Liver (tissue), 9 donors: ENCODE data around the gene OTUB1. TPM values are rescaled to one million over a fixed set of nuclear protein-coding genes. Genes with fewer than 3 reads are reported as not detected.

Experiments
- DNase-seq: peaks from one replicate; pipeline ENCODE4 v3.0.0-alpha.2; 2017; ENCODE audit warnings: low spot score
- H3K27ac ChIP-seq, 2 donors: one replicate each; pipeline ENCODE4 v1.7.0; 2013; ENCODE audit warnings: inconsistent platforms in 2 of 2, low read length in 2 of 2, control low read depth in 1 of 2, low read depth in 1 of 2, mild to moderate bottlenecking in 1 of 2
- H3K27me3 ChIP-seq, 4 donors: one replicate each; pipeline versions ENCODE4 v1.6.1 to v1.7.0; 2013; ENCODE audit warnings: low read length in 3 of 4, inconsistent platforms in 1 of 4, mild to moderate bottlenecking in 1 of 4, moderate library complexity in 1 of 4; ENCODE audit not compliant: control insufficient read depth in 4 of 4, insufficient read depth in 4 of 4
- H3K36me3 ChIP-seq, 4 donors: one replicate each; pipeline versions ENCODE4 v1.6.1 to v1.7.0; 2013; ENCODE audit warnings: low read length in 3 of 4, mild to moderate bottlenecking in 3 of 4, low read depth in 1 of 4, moderate library complexity in 1 of 4; ENCODE audit not compliant: control insufficient read depth in 4 of 4, insufficient read depth in 3 of 4
- H3K4me1 ChIP-seq, 4 donors: one replicate each; pipeline versions ENCODE4 v1.6.1 to v1.7.0; 2013; ENCODE audit warnings: low read length in 3 of 4, mild to moderate bottlenecking in 3 of 4, moderate library complexity in 1 of 4; ENCODE audit not compliant: control insufficient read depth in 4 of 4, insufficient read depth in 4 of 4
- H3K4me3 ChIP-seq, 3 donors: one replicate each; pipeline versions ENCODE4 v1.6.1 to v1.7.0; 2013; ENCODE audit warnings: low read length in 3 of 3, control low read depth in 1 of 3, low read depth in 1 of 3, mild to moderate bottlenecking in 1 of 3
- H3K9ac ChIP-seq, 2 donors: one replicate each; pipeline ENCODE4 v1.7.0; 2013; ENCODE audit warnings: low read length in 2 of 2, mild to moderate bottlenecking in 2 of 2, moderate library complexity in 2 of 2, control low read depth in 1 of 2, low read depth in 1 of 2
- H3K9me3 ChIP-seq, 4 donors: one replicate each; pipeline versions ENCODE4 v1.6.1 to v1.7.0; 2013; ENCODE audit warnings: low read length in 3 of 4; ENCODE audit not compliant: control insufficient read depth in 4 of 4
- ATF3 ChIP-seq: IDR thresholded peaks from 2 replicates; pipeline ENCODE4 v1.6.1; 2016; ENCODE audit warnings: antibody characterized with exemption
- CTCF ChIP-seq: fragments of 150-350 bp; IDR thresholded peaks from 2 replicates; pipeline ENCODE4 v1.5.1; 2017; ENCODE audit warnings: improper control_type of control experiment, low read depth, low read length; ENCODE audit not compliant: missing input control
- EGR1 ChIP-seq, 2 donors: IDR thresholded peaks; 2 replicates each; pipeline ENCODE4 v1.6.1; 2016 to 2018; ENCODE audit warnings: antibody characterized with exemption in 2 of 2, low read depth in 2 of 2
- FOXA1 ChIP-seq: IDR thresholded peaks from 2 replicates; pipeline ENCODE4 v1.6.1; 2016; ENCODE audit warnings: antibody characterized with exemption
- FOXA2 ChIP-seq: IDR thresholded peaks from 2 replicates; pipeline ENCODE4 v1.6.1; 2016; ENCODE audit warnings: antibody characterized with exemption
- JUND ChIP-seq, 2 donors: IDR thresholded peaks; 2 replicates each; pipeline ENCODE4 v1.6.1; 2016; ENCODE audit warnings: antibody characterized with exemption in 2 of 2
- MAX ChIP-seq: IDR thresholded peaks from 2 replicates; pipeline ENCODE4 v1.6.1; 2016; ENCODE audit warnings: antibody characterized with exemption
- REST ChIP-seq: IDR thresholded peaks from 2 replicates; pipeline ENCODE4 v1.6.1; 2016; ENCODE audit warnings: antibody characterized with exemption, mild to moderate bottlenecking
- RXRA ChIP-seq, 2 donors: IDR thresholded peaks; 2 replicates each; pipeline ENCODE4 v1.6.1; 2017 to 2018; ENCODE audit warnings: antibody characterized with exemption in 2 of 2, mild to moderate bottlenecking in 1 of 2
- TAF1 ChIP-seq: conservative IDR thresholded peaks from 2 replicates; pipeline ENCODE4 v1.6.1; 2016; ENCODE audit warnings: antibody characterized with exemption, mild to moderate bottlenecking
- YY1 ChIP-seq: IDR thresholded peaks from 2 replicates; pipeline ENCODE4 v1.6.1; 2016; ENCODE audit warnings: antibody characterized with exemption, mild to moderate bottlenecking
- WGBS: extraction: QIAGEN DNeasy Blood & Tissue Kit; methylation state at CpG from one replicate; pipeline ENCODE4 v1.1.7; 2013; 5-methylcytosine and 5-hydroxymethylcytosine counted together
- polyA plus RNA-seq, 2 donors: library from polyadenylated mRNA; stranded (reverse) in 1 of 2; unstranded in 1 of 2; fragments of 200-250 nt in 1 of 2; fragments of >200 nt in 1 of 2; fragmentation: Nextera tagmentation in 1 of 2; extraction: Ambion mirVana in 1 of 2; gene quantifications; one replicate each; pipeline versions ENCODE4 v1.2.1 to v1.2.3, GENCODE V29; 2013 to 2015
- total RNA-seq, 2 donors: library from RNA; depleted of rRNA; stranded (reverse); fragments of >200 nt; gene quantifications; one replicate each; pipeline ENCODE4 v1.2.3, GENCODE V29; 2014
- donor health status: healthy.
- donor health status: healthy.
- donor health status: healthy.
- donor health status: healthy.
- donor health status: healthy.

The OTUB1 gene
- total and polyA plus RNA-seq, 4 donors: 18.8 to 44.6 (median 28.5) TPM

- Histone ChIP-seq H3K9ac (no peak overlapping the region), H3K4me1 (no peaks in the 10 kb centered on the region), H3K4me3 (no peak overlapping the region), H3K27me3 (no peaks in the 10 kb centered on the region), H3K9me3 (no peaks in the 10 kb centered on the region), H3K27ac (no peak overlapping the region), H3K36me3 (no peaks in the 10 kb centered on the region)
- DNase-seq: no peak
- TF ChIP-seq TAF1: no peak
- no peak for TF ChIP-seq YY1
- TF ChIP-seq CTCF: no peak
- no peak for TF ChIP-seq MAX
- no peak for TF ChIP-seq FOXA2
- 90% methylated on average over 22 of the region's 22 CpGs for WGBS
Measured at GRCh38 chr11:64020976-64021756, 34.9 kb downstream of the OTUB1 start.

- 75% methylated on average over 10 of the region's 10 CpGs for WGBS
- Histone ChIP-seq H3K4me3 (no peak overlapping the region), H3K4me1 (no peaks in the 10 kb centered on the region), H3K9ac (no peak overlapping the region), H3K27ac (no peak overlapping the region), H3K27me3 (no peaks in the 10 kb centered on the region), H3K36me3 (no peaks in the 10 kb centered on the region), H3K9me3 (no peaks in the 10 kb centered on the region)
- DNase-seq: no peak
- TF ChIP-seq JUND (IDR thresholded peaks at IDR 0.05) (no peak), MAX (no peak), REST (no peak), RXRA (IDR thresholded peaks at IDR 0.05) (no peak), FOXA1 (no peak), YY1 (no peak), EGR1 (IDR thresholded peaks at IDR 0.05; ENCODE audit: low read depth in 2 of 2) (no peak), ATF3 (no peak)
Measured at GRCh38 chr11:64021757-64022093, 35.5 kb downstream of the OTUB1 start.
